Fibroblast of skin of left quadriceps (primary cell): ENCODE results near the gene RAP1GAP2.

ENCODE experiments used
- DNase-seq, 2 experiments: peaks; one replicate each; pipeline ENCODE4 v3.0.0-alpha.2; 2013; ENCODE audit warnings: low read depth in 2 of 2

The RAP1GAP2 gene

DNA sequence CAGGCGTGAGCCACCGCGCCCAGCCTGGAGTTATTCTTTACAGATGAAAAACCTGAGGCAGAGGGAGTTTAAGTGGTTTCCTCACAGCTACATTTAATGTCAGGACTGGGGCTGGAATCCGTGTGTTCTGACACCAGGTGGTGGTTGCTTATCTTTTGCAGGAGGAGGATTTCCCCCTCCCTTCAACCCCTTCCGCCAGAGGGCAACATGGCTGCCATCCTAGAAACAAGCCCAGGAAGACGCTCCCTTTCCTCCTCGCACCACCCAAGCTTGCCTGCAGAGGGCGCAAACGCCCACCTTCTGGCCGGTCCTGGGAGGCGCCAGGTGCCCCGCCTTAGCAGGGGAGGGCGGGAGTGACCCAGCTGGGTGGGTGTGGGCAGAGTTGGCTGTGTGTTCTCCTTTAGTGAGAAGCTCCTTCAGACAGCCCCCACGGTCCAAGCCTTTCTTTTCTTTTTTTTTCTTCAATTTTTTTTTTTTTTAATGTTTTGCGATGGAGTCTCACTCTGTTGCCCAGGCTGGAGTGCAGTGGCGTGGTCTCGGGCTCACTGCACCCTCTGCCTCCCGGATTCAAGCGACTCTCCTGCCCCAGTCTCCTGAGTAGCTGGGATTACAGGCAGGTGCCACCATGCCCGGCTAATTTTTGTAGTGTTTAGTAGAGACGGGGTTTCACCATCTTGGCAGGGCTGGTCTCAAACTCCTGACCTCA, 9.9 kb upstream of the RAP1GAP2 start:
- DNase-seq, result peak; percentile 17 to 33

DNA sequence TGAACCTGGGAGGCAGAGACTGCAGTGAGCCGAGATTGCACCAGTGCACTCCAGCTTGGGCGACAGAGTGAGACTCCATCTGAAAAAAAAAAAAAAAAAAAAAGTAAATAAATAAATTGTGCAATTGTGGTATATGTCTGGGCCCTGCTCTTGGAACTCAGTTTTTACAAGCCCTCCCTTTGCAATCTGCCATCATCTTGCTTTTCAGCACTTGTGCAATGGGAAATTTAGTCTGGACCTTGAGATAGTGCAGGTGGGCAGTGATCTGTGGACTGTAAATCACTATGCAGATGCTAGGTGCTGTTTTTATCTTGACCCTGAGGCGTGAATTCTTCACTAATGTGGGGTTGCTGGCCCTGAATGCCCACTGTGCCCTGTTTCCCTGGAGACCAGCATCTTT, 6.5 kb upstream of the RAP1GAP2 start:
- no peak for DNase-seq

- no peak for DNase-seq
Measured at GRCh38 chr17:2792366-2793169, 3.7 kb upstream of the RAP1GAP2 start.

DNA sequence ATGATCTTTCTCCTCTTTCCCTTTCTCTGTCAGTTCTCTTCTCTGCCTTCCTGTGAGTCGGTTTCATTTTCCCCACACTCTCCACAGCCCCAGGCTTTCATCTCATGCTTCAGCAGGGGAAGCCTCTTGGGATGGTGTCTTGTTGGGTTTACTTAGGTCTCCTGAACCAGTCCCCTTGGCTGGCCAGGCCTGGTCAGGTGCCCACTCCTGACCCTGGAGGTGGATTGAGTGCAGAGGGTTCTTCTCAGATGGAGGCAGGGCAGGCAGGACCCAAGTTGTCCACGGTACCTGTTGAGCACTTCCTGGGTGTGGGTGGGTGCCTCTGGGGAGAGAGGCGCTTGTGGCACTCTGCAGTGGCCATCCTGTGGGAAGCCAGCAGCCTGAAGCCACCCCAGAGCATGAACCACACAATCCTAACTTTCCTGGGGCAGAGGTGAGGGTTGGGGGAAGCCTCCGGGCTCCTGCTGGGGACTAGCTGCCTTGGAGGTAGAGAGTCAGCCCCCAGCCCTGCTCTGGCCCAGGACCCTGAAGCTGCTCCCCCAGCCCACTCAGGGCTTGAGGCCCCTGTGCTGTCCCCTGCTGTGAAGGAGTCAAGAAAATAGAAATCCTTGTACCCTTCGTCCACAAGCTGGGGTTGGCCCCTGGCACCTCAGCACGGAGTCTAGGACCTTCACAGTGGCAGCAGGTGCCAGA, 2.0 kb upstream of the RAP1GAP2 start:
- DNase-seq, result no peak

- DNase-seq, result no peak
Measured at GRCh38 chr17:2795441-2796163, 636 bp upstream of the RAP1GAP2 start.

GRCh38 chr17:2797226-2797625, 988 bp downstream of the RAP1GAP2 start:
- no peak for DNase-seq

DNA sequence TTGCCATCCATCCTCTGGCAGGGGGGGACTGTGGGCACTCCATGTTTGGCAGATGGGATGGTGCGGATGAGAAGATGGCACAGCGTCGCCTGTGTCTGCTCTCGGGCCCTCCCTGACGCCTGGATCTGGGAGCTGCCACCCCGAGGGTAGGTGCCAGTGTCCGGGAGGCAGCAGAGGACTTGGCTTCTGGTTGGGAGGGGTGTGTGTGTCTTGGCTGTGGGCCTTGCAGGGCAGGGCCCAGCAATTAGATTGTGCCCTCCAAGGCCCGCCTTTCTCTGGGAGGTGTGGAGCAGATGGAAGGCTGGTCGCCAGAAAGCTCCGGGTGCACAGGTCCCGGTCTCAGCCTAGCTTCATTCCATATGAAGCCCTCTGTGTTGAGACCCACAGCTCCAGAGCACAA, 1.4 kb downstream of the RAP1GAP2 start:
- DNase-seq, result no peak

DNA sequence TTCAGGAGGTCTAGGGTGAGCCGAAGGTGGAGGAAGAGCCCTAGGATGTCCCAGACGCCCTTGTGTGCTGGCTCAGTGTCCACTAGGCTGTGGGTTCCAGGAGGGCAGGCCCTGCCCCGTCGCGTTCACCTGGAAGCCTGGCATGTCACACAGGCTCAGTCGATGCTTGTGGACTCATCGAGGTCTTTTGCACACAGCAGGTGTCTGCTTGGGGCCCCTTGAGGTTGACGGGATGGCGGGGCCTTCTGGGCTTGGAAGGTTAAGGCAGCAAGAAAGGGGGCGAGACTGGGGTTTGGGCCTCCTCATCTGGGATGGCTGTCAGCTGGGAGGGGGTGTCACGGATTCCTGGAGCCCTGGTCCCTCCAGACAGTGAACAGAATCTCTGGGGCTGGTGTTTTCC, 1.9 kb downstream of the RAP1GAP2 start:
- no peak for DNase-seq

GRCh38 chr17:2798678-2799077, 2.4 kb downstream of the RAP1GAP2 start:
- DNase-seq, result no peak

DNA sequence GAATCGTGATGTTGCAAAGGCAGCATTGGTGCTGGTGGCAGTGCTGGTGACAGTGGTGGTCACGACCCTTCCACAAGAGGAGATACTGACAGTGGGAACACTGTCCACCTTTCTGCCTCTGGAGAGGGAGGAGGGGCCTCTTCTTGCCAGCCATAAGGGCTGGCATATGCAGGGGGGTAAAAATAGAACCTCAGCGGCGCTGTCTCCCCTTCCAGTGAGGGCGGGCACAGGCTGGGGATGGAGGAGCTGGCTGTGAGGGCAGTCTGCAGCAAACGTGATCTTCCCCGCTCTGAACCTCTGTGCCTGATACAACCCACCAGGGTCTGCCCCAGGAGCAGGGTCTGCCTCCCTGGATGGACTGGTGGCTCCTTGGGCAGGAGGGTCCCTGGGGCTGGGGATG, 3.4 kb downstream of the RAP1GAP2 start:
- DNase-seq, result no peak

DNA sequence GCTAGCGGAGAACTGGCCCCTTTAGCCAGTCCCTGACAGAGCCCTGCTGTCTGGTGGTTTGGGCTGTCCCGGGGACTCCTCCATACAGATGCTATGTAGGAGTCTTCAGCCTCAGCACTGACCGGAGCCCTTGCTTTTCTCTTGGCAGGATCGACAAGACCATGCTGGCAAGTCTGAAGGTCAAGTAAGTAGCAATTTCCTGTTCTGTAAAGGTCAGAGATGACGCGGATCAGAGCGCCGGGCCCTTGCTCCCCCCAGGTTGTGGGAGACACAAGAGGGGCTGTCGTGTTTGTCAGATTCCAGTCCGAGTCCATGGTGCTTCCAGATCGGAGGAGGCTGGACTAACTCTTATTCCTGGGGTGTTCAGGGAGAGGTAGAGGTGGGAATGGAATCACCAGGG, 4.1 kb downstream of the RAP1GAP2 start:
- no peak for DNase-seq

GRCh38 chr17:2801841-2802240, 5.6 kb downstream of the RAP1GAP2 start:
- no peak for DNase-seq

- no peak for DNase-seq
Measured at GRCh38 chr17:2802574-2802973, 6.3 kb downstream of the RAP1GAP2 start.

- no peak for DNase-seq
Measured at GRCh38 chr17:2803386-2803785, 7.1 kb downstream of the RAP1GAP2 start.

DNA sequence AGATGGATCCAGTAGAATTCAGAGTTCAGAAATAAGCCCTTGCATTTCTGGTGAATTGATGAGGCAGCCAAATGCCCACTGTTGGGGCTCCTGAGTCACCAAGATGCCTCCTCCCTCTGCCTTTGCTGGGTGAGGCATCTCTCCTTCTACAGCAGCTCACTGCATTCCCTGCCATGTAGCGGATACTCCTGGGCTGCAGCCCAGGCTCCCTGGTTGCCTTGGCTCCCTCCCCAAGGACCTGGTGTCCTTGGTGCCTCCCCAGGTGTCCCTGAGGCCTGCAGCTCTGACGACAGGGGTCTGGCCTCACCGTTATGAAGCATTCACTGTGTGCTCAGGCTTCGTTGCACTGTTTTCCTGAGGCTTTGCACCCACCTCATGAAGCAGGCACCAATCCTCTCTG, 7.7 kb downstream of the RAP1GAP2 start:
- no peak for DNase-seq

DNA sequence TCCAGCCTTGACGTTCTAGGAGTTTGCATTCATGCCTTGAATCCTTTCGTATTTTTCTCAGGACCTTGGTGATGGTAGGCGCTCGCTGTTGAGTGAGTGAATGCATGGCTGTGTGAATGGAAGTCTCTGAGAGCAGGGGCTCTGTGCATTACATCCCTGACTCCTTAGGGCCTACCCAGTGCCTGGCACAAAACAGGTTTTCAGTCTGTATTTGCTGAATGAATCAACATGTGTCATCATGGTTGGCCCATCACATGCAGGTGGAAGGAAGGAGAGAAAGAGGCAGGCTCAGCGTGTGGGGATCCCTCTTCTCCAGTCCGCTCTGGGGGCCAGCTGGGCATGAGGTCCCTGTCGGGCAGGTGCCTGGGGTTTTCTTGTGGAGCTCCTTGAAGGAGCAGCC, 8.7 kb downstream of the RAP1GAP2 start:
- DNase-seq, result no peak

GRCh38 chr17:2805961-2806360, 9.7 kb downstream of the RAP1GAP2 start:
- DNase-seq, result no peak

GRCh38 chr17:2808367-2809335, 12.4 kb downstream of the RAP1GAP2 start:
- DNase-seq, result no peak

DNA sequence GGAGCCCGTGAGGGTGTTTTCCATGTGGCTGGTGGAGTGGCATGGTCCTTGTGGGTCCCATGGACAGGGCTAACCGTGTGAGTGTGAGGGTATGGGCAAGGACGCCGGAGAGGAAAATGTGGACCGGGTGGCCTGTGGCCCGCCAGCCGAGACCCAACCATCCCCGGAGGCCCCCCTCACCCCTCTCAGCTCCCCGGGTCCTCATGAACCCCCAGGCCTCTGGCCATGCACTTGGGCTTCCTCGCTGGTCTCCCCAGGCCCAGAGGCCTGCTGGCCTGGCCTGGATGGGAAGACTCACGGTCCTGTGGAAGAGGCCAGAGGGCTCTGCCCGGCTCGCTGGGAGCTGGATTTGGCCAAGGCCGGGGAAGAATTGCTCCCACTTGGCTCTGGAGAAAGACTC, 13.1 kb downstream of the RAP1GAP2 start:
- no peak for DNase-seq

DNA sequence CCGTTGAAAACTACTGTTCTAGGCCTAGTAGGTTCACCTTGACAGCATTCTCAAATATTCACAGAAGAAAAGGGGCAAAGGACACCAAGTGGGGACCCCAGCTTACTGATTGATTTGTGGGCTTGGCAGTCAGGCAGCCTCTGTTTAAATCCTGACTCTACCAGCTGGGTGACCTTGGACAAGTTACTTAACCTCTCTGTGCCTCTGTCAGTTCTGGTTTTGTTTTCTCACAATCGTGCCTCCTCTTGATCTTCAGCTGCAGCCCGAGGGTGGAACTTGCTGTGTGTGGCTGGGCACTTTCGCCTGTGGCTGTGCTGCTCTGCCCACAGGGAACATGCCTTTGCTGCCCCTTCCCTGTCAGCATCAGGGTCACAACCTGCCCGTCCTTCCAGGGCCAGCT, 17.8 kb downstream of the RAP1GAP2 start:
- DNase-seq, result no peak
